ENCODE measurements around the gene ROR1. TPM values are rescaled to one million over a fixed set of nuclear protein-coding genes. Genes with fewer than 3 reads are reported as not detected.
A peak's percentile ranks its signal among the peaks of the same experiment; 100 is the strongest.

Gene ROR1
- total and polyA plus RNA-seq, 2 experiments from 2014 or later = 27.6 to 47.8 TPM

DNA sequence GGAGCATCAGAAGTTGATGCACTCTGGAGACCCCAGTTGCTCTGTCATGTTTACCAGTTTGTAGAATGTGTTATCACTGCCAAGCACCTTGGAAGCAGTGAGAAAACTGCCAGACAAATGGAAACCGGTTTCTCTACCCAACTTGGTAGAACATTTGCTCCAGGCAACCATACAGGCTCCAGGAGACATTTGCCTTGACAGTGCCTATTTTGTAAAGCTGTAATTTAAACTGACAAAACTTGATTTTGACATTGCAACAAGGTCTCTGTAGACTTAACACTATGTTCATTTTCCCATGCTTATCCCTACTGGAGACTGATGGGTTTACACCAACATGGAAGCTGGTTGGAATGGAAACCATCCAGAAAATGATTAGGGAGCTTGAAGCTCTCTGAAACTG, 97.6 kb downstream of the ROR1 start:
- peaks cover 66% of the 10 kb centered on the region for H3K4me1 ChIP-seq (ENCODE audit: low read depth)
- no peak for DNase-seq (ENCODE audit: low read depth in 1 of 2, low spot score in 1 of 2)
- no peaks in the 10 kb centered on the region for H3K36me3 ChIP-seq
- no peak overlapping the region for H3K4me3 ChIP-seq
- TF ChIP-seq, protein P1, sequence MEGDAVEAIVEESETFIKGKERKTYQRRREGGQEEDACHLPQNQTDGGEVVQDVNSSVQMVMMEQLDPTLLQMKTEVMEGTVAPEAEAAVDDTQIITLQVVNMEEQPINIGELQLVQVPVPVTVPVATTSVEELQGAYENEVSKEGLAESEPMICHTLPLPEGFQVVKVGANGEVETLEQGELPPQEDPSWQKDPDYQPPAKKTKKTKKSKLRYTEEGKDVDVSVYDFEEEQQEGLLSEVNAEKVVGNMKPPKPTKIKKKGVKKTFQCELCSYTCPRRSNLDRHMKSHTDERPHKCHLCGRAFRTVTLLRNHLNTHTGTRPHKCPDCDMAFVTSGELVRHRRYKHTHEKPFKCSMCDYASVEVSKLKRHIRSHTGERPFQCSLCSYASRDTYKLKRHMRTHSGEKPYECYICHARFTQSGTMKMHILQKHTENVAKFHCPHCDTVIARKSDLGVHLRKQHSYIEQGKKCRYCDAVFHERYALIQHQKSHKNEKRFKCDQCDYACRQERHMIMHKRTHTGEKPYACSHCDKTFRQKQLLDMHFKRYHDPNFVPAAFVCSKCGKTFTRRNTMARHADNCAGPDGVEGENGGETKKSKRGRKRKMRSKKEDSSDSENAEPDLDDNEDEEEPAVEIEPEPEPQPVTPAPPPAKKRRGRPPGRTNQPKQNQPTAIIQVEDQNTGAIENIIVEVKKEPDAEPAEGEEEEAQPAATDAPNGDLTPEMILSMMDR (IDR thresholded peaks at IDR 0.05; ENCODE audit: low read depth, low read length) = no peak
- no peaks in the 10 kb centered on the region for H3K27me3 ChIP-seq
- H3K27ac ChIP-seq = no peak overlapping the region
- no peaks in the 10 kb centered on the region for H3K9me3 ChIP-seq (ENCODE audit: low read depth)

DNA sequence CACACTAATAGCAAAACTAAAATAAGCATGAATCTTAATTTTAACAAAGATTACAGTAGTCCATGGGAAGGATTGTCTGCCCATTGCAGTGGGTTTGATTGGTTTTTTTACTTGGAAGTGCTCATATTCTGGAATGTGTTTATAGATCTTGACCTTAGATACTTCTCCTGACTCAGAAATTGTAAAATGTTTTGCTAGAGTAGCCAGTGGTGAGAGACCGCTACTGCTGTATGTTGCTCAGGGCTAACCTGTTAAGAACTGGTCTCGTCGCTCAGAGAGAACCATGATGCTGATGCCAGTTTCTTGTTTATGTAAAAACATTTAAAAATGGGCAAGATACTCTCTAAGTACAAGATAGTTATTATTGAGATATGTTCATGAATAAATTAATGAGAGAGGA, 99.9 kb downstream of the ROR1 start:
- DNase-seq (ENCODE audit: low read depth in 1 of 2, low spot score in 1 of 2) = no peak
- H3K27me3 ChIP-seq = no peaks in the 10 kb centered on the region
- H3K27ac ChIP-seq = no peak overlapping the region
- TF ChIP-seq, protein P1 (IDR thresholded peaks at IDR 0.05; ENCODE audit: low read depth, low read length) = no peak
- peaks cover 43% of the 10 kb centered on the region for H3K4me1 ChIP-seq (ENCODE audit: low read depth)
- H3K36me3 ChIP-seq = no peaks in the 10 kb centered on the region
- H3K9me3 ChIP-seq (ENCODE audit: low read depth) = no peaks in the 10 kb centered on the region
- no peak overlapping the region for H3K4me3 ChIP-seq

DNA sequence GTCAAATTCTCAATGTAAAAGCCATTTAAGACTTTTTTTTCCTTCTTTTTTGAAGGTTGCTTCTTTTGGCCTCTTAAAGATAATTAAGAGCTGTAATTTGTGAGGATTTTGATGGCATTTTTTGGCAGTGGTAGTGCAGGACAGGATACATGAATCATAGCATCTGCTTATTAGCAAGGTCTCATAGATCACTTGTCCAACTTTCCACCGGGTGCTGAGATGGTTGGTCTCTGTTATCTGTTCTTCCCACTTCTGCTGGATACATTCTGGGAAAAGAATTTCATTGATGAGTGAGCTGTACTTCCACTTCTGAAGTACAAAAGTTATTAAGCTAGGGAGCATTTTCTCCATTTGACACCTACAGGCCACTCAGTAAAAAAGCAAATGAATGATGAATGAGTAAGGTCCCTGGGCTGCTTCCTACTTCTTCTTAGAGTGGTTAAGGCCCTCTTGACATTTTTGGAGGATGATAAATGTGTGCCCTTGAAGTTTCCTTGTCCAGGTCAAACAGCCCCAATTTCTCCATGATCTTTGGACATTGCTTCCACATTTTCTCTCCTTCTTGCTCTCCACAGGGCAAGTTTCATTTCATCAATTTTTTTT, 100.6 kb downstream of the ROR1 start:
- DNase-seq (ENCODE audit: low read depth in 1 of 2, low spot score in 1 of 2) = peak; percentile 38 to 39
- H3K4me3 ChIP-seq = no peak overlapping the region
- H3K27me3 ChIP-seq = no peaks in the 10 kb centered on the region
- no peak overlapping the region for H3K27ac ChIP-seq
- TF ChIP-seq, protein P1 (IDR thresholded peaks at IDR 0.05; ENCODE audit: low read depth, low read length) = no peak
- peaks cover 41% of the 10 kb centered on the region for H3K4me1 ChIP-seq (ENCODE audit: low read depth)
- no peaks in the 10 kb centered on the region for H3K9me3 ChIP-seq (ENCODE audit: low read depth)
- no peaks in the 10 kb centered on the region for H3K36me3 ChIP-seq

DNA sequence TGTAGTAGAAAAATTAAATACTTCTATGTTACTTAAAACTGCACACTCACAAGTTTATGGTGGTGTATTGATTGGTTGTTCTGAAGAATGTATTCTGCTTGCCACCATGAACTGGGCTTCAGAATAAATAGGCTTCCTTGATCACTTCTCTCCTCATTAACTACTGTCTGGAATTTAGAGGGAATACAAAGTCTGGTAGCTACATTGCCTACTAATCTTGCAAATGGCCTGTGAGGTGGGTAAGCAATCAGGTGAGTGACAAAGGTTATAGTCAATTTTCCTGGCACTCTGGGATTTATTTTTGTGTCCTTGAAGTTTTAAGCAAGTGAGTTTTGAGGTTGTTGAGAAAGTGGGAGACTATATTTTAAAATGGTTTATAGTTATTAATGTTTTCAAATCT, 101.8 kb downstream of the ROR1 start:
- Histone ChIP-seq H3K9me3 (ENCODE audit: low read depth) (no peaks in the 10 kb centered on the region), H3K27ac (no peak overlapping the region), H3K4me1 (ENCODE audit: low read depth) (peaks cover 45% of the 10 kb centered on the region), H3K4me3 (no peak overlapping the region), H3K36me3 (no peaks in the 10 kb centered on the region), H3K27me3 (no peaks in the 10 kb centered on the region)
- no peak for DNase-seq (ENCODE audit: low read depth in 1 of 2, low spot score in 1 of 2)
- TF ChIP-seq, protein P1 (IDR thresholded peaks at IDR 0.05; ENCODE audit: low read depth, low read length) = no peak

DNA sequence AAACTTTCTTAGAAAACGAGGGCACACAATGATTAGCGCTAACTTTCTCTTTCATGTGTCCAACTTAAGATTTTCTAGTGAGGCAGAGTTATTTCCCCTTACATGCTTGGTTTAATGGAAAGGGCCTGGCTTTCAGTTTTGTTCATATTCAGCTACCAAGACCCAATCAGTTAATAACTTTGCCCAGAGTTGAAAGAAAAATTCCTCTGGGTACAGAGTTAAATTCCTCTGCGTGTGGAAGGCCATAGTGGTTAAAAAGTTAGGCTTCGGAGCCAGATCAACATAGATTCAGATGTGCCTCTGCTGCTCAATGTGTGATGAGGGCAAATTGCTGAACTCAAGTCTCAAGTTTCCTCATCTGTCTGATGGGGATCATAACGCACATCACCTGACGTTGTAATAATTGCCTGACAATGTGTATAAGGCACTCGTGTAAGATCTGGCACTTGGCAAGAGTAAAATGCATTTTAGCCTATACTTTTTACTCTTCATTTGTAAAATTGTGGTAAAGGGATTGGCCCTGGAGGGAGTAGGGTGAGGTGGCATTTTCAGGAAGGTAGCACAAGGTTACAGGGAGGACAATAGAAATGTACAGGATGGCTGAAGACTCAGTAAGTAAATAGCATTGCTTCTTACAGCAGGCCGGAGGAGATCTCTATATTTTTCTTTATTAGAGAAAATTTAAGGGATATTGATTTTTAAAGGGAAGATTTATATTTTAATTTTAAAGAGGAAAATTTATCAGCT, 103.4 kb downstream of the ROR1 start:
- peaks cover 44% of the 10 kb centered on the region for H3K4me1 ChIP-seq (ENCODE audit: low read depth)
- TF ChIP-seq, protein P1 (IDR thresholded peaks at IDR 0.05; ENCODE audit: low read depth, low read length) = no peak
- no peak for DNase-seq (ENCODE audit: low read depth in 1 of 2, low spot score in 1 of 2)
- H3K4me3 ChIP-seq = no peak overlapping the region
- no peak overlapping the region for H3K27ac ChIP-seq
- H3K36me3 ChIP-seq = no peaks in the 10 kb centered on the region
- H3K27me3 ChIP-seq = no peaks in the 10 kb centered on the region
- H3K9me3 ChIP-seq (ENCODE audit: low read depth) = no peaks in the 10 kb centered on the region
